Left kidney (tissue), 8 donors: Measurements from ENCODE around the gene ZNF497. TPM values are rescaled to one million over a fixed set of nuclear protein-coding genes. Genes with fewer than 3 reads are reported as not detected.
A peak's percentile ranks its signal among the peaks of the same experiment; 100 is the strongest.
"Not testable (repeated sequence)": the region's sequence is repeated elsewhere in the genome, so short reads cannot be mapped to it uniquely, and the experiment has no call there.

Experiments used
- DNase-seq: peaks from one replicate; pipeline ENCODE4 v3.0.0-alpha.2; 2013
- long read RNA-seq, 8 donors: transcript quantifications; one replicate each; lab custom pipeline, GENCODE V29; 2026
- polyA plus RNA-seq: library from polyadenylated mRNA; unstranded; fragments of 120-200 nt; gene quantifications from one replicate; pipeline ENCODE4 v1.2.1, GENCODE V29; 2013; ENCODE audit not compliant: insufficient read length

ZNF497 gene
- polyA plus RNA-seq, result 4.2 TPM
- long read RNA-seq, donor 1, result 0 reads
- long read RNA-seq, donor 2, result 0 reads
- long read RNA-seq, donor 3, partial matches to known transcripts, result 0 of 1 reads
- long read RNA-seq, donor 3, other reads (novel, unspliced or antisense), result 0 of 1 reads
- long read RNA-seq, donor 4, result 0 reads
- long read RNA-seq, donor 5, partial matches to known transcripts, result 0 of 1 reads
- long read RNA-seq, donor 5, other reads (novel, unspliced or antisense), result 0 of 1 reads
- long read RNA-seq, donor 6, partial matches to known transcripts, result 0 of 3 reads
- long read RNA-seq, donor 6, other reads (novel, unspliced or antisense), result 0 of 3 reads
- long read RNA-seq, donor 7, partial matches to known transcripts, result 0 of 3 reads
- long read RNA-seq, donor 7, other reads (novel, unspliced or antisense), result 0 of 3 reads
- long read RNA-seq, donor 8, result 0 reads

DNA sequence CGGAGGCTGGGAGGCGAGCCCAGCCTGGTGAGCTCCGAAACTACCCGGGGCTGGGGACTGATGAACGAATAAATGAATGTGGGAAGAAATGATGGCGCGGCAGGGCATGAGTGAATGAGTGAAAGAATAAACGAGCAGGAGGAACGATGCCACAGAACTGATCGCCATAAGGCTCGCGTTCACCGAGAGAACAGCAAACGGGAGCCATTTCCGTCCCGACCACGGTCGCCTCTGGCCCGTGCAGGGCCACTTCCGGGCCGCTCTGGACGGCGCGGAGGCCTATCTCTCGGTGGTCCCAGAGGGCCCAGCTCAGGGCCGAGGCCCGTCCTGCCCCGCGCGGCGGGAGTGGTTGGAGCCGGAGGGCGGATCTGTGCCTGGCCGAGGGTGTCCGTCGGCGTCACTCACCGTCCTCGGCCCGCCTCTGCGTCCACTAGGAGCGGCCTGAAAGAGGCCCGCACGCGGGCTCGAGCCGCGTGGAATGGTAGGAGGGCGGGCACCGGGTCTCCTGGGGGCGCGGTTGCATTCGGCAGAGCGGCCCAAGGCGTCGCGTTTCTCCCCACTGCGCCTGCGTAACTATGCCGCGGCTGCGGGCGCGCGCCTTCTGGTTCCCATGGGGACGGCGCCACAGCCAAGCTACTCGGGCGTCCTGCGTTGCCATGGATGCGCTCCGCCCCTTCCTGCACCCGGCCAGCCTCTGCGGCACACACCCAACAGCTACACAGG, at the start of gene ZNF497:
Gene ZNF497 (minus strand): TSS at position 480 of the 723 bp plus-strand sequence. CDS start 5,116 bp downstream, outside the sequence.
- peak; percentile 94 for DNase-seq

DNA sequence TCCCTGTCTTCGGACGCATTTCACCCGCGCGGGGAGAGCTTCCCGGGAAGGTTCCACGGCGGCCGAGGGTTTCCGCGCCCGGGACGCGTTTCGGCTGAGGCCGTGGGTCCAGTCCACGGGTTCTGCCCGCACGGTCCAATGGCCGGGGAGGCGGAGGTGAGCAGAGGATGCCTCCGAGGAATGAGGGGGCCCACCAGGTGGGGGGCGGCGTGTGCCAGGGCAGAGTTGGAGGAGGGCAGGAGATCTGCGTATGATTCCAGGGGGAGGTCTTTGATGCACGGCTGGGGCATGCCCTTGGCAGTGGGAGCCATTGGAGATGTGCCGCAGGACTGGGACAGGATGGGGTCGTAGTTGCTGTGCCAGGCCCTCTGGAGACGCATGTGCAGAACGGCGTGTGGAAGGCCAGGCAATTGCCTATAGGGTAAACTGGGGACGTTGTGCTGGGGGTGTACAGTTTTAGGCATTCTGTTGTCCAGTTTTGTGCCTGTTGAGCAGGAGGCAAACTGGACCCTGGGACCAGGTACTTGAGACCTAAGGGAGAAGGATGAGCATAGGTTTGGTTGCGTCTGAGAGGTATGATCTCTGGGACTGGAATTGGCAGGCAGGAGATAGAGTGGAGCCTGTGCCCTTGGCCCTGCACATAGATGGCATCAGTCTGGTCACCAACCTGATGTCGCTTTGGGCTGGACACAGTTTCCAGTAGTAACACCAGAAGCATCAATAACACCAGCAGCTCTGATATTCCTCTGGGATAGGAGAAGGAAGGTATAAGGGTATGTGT, 46.6 kb upstream of the ZNF497 start:
- no peak for DNase-seq

- peak; percentile 98 for DNase-seq
These were observed 45.8 kb upstream of the ZNF497 start, which contains the start of gene ZNF584 for GRCh38 chr19:58408152-58409009. Gene ZNF584 (plus strand): TSS chr19:58408649. CDS start chr19:58409148, 499 bp downstream.

DNA sequence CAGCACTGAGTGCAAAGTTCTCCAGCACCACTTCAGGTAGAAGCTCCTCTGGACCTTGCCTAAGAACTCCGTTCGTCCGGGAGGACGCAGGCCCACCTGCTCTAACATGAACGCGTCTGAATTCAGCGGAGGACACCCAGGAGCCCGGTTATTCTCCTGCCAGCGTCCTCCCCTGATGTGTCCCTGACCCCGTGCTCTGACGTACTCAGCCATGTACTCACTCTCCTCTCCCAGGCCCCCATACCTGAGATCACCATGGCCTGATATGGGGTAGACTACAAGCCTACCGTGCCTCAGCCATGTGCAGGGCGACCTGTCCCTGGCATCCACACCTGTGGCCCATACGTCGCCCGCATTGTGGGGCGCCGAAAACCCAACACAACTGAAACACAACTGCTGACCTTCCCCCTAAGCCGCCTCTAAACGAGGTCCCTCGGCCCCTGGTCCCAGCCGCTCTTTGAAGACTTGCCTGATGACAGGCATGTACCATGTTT, 45.2 kb upstream of the ZNF497 start:
- no peak for DNase-seq

DNA sequence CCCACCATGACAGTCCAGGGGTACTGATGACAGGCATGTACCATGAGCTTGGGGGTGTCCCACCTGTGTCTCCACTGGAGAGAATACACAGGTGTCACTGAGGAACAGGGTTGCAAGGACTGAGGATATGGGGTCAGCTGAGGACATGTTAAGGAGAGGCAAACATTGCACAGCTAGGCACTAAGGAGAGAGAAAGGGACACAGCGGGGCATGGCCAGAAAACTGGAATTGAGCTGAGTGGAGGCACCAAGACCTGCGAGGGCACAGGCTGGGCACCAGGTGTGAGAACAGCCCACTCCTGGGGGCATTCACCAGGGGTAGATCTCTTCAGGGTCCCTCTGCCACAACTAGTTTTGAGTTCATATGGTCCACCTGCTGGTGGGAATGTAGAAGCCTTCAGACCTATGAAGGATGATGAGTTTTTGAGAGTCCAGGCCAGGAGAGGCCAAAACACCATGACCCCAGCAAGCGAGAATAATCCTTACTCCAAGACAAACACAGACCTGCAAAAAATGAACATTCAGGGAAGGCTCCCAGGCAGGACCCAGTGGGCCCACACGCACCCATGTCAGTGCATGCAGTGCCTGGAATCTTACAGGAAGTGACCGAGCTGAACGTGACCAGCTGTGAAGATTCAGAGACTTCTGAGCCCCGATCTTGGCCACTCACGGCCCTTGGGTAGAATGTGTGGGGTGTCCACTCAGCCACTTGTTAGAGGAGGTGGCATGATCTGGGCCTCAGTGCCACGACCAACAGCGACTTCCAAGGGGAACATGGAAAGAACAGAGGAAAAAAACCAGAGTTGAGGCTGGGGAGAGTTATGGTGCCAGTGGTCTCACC, 44.5 kb upstream of the ZNF497 start:
- DNase-seq, result no peak

DNA sequence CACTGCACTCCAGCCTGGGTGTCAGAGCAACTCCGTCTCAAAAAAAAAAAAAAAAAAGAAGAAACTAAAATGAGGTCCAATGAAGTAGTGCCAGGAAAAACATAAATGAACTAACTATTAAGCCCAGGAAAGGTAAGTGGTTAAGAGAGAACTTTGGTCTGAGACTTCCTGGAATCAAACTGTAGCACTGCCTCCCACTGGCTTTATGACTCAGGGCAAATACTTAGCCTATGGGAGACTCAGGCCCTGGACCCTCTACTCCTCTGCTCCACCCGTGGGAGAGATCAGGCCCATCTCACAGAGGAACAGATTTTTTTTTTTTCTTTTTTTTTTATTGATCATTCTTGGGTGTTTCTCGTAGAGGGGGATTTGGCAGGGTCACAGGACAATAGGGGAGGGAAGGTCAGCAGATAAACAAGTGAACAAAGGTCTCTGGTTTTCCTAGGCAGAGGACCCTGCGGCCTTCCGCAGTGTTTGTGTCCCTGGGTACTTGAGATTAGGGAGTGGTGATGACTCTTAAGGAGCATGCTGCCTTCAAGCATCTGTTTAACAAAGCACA, 41.4 kb upstream of the ZNF497 start:
- DNase-seq, result not testable (repeated sequence)

DNA sequence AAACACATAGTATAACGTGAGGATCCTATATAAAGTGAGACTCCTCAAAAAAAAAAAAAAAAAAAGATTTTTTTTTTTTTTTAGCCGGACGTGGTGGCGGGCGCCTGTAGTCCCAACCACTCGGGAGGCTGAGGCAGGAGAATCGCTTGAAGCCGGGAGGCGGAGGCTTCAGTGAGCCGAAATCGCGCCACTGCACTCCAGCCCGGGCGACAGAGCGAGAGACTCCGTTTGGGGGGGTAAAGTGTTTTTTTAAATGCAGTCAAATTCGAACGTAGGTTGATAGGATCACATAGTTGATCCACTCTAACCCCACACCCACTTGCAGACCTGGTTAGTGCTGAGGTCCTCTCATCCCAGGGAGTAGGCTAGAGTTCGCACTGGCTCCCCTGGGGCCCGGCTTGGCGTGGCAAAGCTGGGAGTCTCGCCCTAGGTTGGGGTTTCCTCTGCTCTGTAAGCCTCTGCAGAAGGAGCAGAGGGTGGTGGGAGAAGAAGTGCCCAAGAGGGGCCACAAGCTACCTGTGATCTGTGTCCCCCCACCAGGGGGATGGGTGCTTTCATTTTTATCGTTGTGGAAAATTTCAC, 39.4 kb upstream of the ZNF497 start:
- DNase-seq, result no peak

DNA sequence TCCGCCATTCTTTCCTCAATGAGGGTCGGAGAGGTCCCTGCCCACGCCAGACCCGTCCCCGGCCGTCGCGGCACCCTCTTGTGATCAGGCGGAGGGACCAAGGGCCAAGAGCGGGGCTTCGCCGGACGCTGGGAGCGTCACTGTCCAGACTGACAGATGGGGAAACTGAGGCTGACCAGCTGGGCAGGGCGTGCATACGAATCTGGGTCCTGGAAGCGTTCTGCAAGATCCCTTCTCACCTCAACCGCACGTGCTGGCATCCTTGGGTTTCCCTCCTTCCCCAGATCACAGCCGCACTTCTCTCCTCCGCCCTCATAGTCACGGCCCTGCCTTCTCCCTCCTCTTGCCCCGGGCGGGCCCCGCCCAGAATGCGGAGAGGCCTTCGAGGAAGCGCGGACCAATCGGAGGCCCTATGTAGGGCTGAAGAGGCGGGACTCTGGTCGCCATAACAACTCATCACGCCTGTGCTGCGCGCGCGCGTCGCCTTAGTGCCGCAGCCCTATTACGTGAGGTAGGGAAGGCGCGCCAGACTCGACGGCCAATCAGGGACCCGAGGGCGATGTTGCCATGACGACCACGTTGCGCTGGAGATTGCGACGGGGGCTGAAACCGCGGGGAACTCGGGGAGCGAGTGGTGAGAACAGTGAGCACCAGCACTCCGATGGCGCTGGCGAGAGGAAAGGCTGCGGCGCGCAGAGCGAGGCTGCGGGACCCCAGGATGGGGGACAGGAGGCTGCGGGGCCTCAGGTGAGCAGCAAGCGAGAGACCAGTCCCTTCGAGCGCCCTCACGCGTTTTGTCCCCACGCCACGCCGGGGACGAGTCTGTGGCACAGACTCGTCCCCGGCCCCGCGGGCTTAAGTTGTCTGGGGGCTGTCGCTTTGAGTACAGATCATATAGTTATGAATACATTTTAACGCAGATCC, 38.6 kb upstream of the ZNF497 start:
- peak; percentile 99 for DNase-seq

- DNase-seq, result no peak
These were observed 37.9 kb upstream of the ZNF497 start for GRCh38 chr19:58400316-58400915.

DNA sequence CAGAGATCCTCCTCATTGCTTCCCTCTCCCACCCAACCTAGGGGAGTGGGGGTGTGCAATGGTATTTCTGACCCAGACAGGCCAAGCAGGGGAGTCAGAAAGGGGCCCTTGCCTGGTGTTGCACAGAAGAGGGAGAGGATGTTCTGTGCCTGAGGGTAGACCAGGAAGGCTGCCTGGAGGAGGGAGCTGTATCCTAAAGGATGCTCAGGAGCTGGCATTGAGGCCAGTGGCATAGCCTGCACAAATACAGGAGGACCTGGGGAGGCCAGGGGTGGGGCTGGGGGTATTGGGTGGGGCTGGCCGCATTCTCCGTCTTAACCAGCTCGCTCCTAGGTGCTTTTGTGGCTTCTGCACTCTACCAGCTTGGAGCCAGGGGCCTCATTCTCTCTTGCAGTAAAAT, 37.4 kb upstream of the ZNF497 start:
- no peak for DNase-seq

- DNase-seq, result no peak
These were observed 36.0 kb upstream of the ZNF497 start for GRCh38 chr19:58398545-58398944.

- DNase-seq, result no peak
These were observed 35.5 kb upstream of the ZNF497 start for GRCh38 chr19:58398087-58398486.

DNA sequence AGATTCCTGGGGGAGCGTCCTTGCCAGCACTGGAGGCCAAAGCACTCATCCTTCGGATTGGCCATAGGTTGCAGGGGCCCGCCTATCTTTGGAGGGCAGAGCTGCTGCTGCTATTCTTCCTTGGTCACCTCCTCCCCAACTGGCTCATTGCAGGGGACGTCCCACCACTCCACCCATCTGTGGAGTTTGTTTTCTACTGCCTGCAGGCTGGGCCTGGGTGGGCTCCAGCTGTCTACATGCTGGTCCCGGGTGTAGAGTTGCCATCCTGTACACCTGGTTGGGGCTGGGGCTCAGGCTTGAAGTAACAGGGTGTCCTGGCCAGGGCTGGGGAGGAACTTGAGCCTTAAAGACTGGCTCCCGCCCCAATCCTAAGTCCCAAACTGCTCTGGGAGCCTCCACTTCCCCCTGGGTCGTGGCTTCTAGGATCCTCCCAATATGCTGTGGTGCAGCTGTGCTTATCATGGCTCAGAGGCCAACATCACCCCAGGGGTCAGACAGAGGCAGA, 35.0 kb upstream of the ZNF497 start:
- no peak for DNase-seq

GRCh38 chr19:58396691-58397532, 34.4 kb upstream of the ZNF497 start:
- DNase-seq, result no peak

- DNase-seq, result no peak
These were observed 33.6 kb upstream of the ZNF497 start for GRCh38 chr19:58395979-58396627.
